NCI-H2196 treated with DMSO at 0.1 percent for 48 hours (cell line): ENCODE results near the gene SLC9C1.

ENCODE experiments used
- DNase-seq: peaks from one replicate; lab custom pipeline; 2025; ENCODE audit not compliant: unreplicated experiment; lab: John Stamatoyannopoulos, UW

The SLC9C1 gene

GRCh38 chr3:112132975-112133448 lies 161.0 kb downstream of the SLC9C1 start, which contains the start of gene GCSAM:
Gene GCSAM, minus strand, starts transcription at chr3:112133248. Its CDS starts 128 bp downstream, at chr3:112133120.
- no peak for DNase-seq

DNA sequence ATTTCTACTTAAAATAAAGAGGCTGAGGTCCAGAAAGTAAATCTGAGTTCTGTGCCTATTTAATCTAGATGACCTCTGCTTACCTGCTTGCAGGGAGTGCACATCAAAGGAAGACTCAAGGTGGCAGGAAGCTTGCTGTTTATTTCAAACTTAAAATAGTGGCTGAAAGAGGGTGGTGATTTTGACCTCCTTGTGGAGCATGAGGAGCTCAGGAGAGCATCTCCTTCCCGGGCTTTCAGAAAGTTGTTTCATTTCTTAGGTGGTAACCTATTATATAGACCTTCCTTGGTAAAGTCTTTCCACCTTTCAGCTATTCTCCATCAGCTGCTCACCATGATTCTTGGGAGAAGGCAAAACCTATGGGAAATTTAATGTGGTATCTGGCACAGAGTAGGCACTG lies 161.5 kb downstream of the SLC9C1 start:
- no peak for DNase-seq

DNA sequence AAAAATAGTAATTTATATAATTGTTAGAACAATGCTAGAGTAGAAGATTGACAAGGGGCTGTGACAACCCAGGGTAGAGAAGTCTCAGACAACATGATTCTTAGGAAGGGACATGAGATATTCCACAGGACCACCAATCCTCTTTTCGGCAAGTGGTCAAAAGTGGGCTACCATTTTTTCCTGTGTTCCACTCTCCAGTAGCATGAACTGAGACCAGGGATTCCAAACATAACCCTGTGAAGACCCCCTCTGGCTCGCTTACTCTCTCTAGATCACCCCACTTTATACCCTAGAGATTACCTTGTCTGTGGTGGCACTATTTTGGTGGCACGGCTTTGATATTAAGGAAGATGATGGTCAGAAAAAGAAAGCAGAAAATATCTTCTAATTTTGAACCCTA lies 161.9 kb downstream of the SLC9C1 start:
- DNase-seq = no peak

GRCh38 chr3:112131111-112131510 lies 162.9 kb downstream of the SLC9C1 start:
- DNase-seq = no peak

- DNase-seq = no peak
Measured at GRCh38 chr3:112130638-112130993, 163.4 kb downstream of the SLC9C1 start.

DNA sequence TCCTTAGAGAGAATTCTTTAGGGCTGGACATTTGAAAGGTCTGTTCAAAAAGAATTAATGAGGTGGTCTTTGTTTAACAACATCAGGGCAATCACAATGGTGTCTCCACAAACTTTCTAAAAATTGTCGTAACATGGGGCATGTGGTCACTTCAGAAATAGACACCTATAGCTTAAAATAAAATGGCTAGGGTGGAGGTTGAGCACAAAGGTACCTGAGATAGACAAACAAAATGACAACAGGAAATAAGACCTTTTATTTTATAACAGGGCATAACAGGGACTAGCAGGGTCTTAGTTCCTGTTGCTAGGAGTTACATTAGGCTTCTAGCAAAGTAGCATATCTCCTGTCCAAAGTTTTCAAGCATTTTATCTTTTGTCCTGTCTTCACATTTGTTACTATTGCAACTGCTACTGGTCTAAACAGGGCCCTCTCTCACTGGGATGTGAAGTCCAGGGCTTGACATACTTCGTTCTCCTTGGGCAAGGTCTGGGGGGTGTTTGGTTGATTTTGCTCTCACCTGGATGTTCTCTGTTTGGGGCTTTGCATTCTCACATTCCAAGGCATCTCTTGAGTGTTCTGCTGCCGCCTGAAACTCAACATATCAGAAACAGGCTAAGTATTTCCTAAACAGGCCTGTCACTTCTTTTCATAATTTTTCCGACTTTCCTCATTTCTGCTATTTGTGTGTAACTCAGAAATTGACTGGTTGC lies 163.9 kb downstream of the SLC9C1 start:
- DNase-seq = no peak

GRCh38 chr3:112128843-112129727 lies 164.9 kb downstream of the SLC9C1 start:
- no peak for DNase-seq

DNA sequence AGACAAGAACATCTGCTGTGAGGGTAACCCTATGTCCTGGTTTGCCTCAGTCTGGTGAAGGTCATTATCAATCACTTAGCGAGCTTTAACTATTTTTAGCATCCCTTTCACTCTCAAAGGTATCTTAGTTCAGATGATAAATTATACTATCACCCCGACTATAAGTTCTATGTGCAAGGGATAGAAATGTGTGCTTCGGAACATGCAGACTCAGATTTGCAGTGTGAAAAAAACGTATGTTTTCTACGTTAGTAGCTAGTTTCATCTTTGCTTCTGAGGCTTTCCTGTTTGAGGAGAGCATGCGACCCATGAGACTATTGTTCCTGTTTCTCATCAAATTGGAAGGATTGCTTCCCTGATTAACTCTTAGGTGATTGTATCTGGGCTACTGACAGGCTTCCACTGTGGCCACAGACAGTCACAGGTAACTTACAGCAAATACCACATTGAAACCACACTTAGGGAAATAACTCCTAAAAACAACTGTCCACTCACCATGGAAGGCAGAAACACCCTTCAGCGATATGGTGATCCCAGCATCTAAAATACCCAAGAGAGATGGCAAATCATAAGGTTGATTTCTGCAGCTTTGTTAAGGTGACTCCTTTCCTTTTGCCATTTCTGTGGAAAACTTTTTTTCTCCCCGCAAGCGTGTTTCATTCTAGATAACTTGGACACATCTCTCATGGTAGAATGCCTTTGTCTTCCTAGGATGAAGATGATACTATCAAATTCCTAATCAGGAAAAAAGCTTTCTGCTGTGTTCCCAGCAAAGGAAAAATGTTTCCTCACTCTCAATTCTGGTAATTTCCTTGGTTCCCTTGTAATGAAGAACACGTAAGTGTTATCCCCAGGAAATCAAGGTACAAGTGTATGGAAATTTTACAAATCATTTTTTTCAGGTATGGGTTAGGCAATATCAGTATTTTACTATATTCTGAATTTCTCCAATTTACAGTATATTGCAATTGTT lies 166.2 kb downstream of the SLC9C1 start:
- no peak for DNase-seq

GRCh38 chr3:112126511-112126911 lies 167.5 kb downstream of the SLC9C1 start:
- no peak for DNase-seq

DNA sequence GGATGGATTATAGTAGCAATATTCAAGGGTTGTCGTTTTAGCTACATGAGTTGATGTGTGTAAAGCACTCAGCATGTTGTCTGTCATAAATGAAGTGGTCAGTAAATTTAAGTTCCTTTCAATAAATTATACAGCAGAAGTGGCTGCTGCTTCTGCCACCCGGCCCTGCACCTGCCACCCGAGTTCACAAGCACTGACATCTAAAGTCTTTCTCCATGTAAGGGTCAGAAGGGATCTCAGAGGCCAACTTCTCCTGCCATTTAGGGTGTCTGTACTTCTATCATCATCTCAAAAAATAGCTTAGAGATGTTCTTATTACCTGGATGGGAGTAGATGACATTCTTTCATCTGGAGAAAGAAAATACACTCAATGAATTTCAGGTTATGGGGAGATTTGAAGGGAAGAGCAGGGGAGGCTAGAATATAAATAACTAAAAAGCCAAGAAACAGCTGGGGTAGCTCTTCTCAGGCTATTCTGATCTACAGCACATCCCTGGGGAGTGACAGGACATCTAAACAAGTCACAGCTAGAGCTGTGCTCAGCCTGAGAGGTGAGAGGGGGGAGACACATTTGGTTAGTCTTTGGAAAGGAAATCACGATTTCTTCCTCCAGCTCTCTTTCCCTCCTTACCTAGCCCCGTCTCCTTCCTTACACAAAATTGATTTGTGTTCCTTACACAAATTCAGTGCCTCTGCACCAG lies 169.0 kb downstream of the SLC9C1 start:
- no peak for DNase-seq

- no peak for DNase-seq
Measured at GRCh38 chr3:112123548-112123947, 170.5 kb downstream of the SLC9C1 start.

- DNase-seq = no peak
Measured at GRCh38 chr3:112122870-112123269, 171.1 kb downstream of the SLC9C1 start.

DNA sequence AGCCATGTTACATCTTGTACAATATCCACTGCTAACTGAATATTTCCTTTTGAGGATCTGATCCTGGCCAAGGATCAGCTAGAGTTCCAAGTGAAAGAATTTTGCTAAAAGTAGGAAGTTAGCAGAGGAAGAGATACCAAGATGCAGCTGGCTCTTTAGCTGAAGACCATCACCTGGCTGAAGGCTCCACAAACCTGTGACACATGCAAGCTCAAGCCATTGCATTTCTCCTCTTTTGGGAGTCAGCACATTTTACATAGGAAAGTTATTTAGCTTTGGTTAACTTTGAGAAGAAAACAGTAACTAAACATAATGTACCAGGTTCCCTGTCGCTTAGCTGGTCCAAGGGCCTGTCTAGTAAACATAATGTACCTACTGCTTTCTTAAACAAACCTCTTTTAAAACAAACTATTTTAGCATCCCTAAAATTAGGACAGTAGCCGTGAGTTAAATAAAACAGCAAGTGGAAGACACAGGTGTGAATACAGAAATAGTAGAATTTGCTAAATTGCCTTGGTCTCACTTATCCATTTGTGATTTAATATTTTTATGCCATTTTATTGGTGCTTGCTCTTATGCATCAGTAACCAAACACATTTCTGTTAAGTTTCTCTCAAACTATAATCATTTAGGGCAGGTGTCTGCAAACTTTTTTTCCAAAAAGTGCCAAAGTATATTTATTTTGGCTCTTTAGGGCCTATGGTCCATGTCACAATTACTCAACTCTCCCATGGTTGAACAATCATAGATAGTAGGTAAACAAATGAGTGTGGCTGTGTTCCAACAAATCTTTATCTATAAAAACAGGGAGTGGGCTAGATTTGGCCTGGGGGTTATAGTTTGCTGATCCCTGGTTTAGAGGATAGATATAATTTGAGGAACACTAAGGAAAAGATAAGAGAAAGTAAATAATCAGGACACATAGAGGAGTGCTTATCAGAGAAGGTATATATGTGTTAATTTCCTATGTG lies 172.2 kb downstream of the SLC9C1 start:
- no peak for DNase-seq

DNA sequence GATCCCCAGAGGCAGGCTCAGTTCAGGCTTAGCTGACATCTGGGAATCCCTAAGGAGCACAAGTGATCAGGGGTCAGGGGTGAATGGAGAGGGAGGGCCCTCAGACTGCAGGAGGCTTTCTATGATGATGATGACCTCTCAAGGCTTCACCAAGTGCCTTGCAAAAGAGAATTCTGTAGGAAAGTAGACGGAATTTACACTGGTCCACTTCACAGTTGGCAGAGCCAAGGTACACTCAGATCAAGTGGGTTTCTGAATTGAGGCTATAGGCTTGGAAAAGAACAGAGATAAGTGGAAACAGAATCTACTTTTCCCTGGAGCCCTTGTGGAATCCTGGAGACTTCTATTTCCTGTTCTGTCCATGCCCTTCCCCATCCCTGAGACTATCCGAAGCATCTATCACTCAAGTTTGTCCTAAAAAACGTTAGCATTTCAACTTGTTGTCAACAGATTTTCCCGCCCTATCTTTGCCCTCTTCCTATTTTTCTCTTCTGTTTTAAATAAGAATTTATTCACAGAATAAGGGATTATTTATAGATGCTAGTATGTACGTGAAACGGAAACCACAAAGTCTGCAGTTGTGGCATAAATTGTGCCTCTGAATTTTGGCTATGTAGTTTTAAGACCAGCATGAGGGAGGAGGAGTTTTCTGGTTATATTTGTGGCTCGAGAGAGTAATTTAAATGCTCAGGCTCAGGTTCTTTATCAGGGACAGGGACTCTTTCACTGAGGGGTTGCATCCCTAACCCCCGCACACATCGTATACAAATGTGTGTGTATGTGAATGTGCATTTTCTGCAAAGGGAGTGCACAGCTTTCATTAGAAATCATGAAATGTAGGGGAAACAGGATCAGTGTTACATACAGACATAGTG lies 173.8 kb downstream of the SLC9C1 start:
- DNase-seq = no peak

GRCh38 chr3:112117841-112118571 lies 176.0 kb downstream of the SLC9C1 start:
- no peak for DNase-seq

DNA sequence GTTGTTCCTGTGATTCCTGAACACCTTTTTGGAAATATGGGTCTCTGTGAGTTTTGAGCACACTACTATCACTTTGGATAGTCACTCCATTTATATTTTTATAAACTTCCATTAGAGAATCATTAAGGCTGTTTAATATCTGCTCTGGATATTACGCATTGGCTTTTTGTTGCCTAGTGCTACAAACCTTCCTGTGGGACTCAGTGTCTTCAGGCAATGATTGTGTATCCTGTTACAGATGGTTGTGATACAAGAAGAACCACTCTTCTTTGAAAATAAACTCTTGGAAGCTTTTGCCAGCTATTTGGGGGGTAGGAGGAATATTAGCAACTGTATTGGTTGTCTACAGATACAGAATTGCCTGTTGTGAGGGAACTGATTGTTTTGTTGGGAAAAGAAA lies 176.6 kb downstream of the SLC9C1 start:
- no peak for DNase-seq

GRCh38 chr3:112116748-112117186 lies 177.2 kb downstream of the SLC9C1 start:
- no peak for DNase-seq
